ENCODE results near the gene USO1.

The USO1 gene, protein sequence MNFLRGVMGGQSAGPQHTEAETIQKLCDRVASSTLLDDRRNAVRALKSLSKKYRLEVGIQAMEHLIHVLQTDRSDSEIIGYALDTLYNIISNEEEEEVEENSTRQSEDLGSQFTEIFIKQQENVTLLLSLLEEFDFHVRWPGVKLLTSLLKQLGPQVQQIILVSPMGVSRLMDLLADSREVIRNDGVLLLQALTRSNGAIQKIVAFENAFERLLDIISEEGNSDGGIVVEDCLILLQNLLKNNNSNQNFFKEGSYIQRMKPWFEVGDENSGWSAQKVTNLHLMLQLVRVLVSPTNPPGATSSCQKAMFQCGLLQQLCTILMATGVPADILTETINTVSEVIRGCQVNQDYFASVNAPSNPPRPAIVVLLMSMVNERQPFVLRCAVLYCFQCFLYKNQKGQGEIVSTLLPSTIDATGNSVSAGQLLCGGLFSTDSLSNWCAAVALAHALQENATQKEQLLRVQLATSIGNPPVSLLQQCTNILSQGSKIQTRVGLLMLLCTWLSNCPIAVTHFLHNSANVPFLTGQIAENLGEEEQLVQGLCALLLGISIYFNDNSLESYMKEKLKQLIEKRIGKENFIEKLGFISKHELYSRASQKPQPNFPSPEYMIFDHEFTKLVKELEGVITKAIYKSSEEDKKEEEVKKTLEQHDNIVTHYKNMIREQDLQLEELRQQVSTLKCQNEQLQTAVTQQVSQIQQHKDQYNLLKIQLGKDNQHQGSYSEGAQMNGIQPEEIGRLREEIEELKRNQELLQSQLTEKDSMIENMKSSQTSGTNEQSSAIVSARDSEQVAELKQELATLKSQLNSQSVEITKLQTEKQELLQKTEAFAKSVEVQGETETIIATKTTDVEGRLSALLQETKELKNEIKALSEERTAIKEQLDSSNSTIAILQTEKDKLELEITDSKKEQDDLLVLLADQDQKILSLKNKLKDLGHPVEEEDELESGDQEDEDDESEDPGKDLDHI

GRCh38 chr4:75724066-75724866 lies at the start of gene USO1:
Gene USO1, plus strand, starts transcription at chr4:75724577. Its CDS starts 243 bp downstream, at chr4:75724820.
- no peak for TF ChIP-seq ZFX (IDR thresholded peaks at IDR 0.05)
- TF ChIP-seq, protein P1, sequence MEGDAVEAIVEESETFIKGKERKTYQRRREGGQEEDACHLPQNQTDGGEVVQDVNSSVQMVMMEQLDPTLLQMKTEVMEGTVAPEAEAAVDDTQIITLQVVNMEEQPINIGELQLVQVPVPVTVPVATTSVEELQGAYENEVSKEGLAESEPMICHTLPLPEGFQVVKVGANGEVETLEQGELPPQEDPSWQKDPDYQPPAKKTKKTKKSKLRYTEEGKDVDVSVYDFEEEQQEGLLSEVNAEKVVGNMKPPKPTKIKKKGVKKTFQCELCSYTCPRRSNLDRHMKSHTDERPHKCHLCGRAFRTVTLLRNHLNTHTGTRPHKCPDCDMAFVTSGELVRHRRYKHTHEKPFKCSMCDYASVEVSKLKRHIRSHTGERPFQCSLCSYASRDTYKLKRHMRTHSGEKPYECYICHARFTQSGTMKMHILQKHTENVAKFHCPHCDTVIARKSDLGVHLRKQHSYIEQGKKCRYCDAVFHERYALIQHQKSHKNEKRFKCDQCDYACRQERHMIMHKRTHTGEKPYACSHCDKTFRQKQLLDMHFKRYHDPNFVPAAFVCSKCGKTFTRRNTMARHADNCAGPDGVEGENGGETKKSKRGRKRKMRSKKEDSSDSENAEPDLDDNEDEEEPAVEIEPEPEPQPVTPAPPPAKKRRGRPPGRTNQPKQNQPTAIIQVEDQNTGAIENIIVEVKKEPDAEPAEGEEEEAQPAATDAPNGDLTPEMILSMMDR (conservative IDR thresholded peaks at IDR 0.05): peak; percentile 90
- peak within 1 kb of the TSS; percentile 88 for H3K27ac ChIP-seq

- peak overlapping the region; percentile 19; the same call in 1 of the 2 replicates for H3K27ac ChIP-seq
These were observed 49.3 kb upstream of the USO1 start for GRCh38 chr4:75675004-75675531.

DNA sequence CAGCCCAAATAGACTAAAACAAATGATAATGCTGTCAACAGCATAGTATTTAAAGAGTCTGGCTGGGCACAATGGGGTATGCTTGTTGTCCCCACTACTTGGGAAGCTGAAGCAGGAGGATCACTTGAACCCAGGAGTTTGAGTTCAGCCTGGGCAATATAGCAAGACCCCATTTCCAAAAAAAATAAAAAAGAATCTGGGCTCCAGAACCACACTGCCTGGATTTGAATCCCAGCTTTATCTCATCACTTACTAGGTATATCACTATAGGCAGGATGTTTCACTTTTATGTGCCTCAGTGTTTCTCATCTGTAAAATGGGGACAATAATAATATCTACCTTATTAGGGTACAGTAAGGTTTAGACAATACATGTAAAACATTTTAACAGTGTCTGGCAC lies 45.9 kb upstream of the USO1 start:
- TF ChIP-seq, protein P1 (conservative IDR thresholded peaks at IDR 0.05): no peak
- no peak for TF ChIP-seq ZFX (IDR thresholded peaks at IDR 0.05)

More at GRCh38 chr4:75675004-75675531, 49.3 kb upstream of the USO1 start:
- TF ChIP-seq ZFX (IDR thresholded peaks at IDR 0.05): no peak
- TF ChIP-seq, protein P1 (conservative IDR thresholded peaks at IDR 0.05): no peak

GRCh38 chr4:75678965-75679364 lies 45.4 kb upstream of the USO1 start:
- TF ChIP-seq, protein P1 (conservative IDR thresholded peaks at IDR 0.05): no peak
- no peak for TF ChIP-seq ZFX (IDR thresholded peaks at IDR 0.05)
- H3K27ac ChIP-seq: no peak overlapping the region

More for the DNA sequence above, 45.9 kb upstream of the USO1 start:
- no peak overlapping the region for H3K27ac ChIP-seq

- TF ChIP-seq, protein P1 (conservative IDR thresholded peaks at IDR 0.05): no peak
- TF ChIP-seq ZFX (IDR thresholded peaks at IDR 0.05): no peak
- H3K27ac ChIP-seq: no peak overlapping the region
These were observed 44.4 kb upstream of the USO1 start for GRCh38 chr4:75679876-75680575.

DNA sequence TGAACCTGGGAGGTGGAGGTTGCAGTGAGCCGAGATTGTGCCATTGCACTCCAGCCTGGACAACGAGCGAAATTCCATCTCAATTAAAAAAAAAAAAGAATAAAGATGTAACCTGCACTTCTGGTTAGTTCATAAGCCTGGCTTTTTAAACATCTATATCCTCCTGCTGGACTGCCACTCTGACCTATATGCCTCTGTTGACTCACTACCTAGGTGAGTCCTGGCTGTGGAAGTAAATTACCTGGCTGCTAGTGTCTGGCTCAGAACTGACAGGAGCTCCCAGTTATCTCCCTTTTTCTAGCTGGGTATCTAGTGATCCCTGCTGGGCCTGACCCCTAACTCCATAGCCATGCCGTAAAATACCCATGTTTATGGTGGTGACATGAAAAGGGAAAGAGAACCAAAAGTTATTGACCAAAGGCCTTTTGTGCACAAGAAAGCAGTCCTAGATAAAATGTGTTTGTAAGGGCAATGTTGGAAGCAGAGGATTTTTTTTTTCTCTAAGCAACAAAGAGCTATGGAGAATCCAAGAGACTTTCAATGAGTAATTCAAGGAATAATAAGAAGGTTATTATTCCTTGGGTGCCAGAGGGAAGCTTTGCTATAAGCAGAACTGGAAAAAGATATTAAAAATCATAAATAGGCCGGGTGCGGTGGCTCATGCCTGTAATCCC lies 40.8 kb upstream of the USO1 start:
- TF ChIP-seq, protein P1 (conservative IDR thresholded peaks at IDR 0.05): no peak
- TF ChIP-seq ZFX (IDR thresholded peaks at IDR 0.05): no peak
- no peak overlapping the region for H3K27ac ChIP-seq
